ENCODE data around the gene AGAP1.

- no peak for TF ChIP-seq CTCF (conservative IDR thresholded peaks at IDR 0.05; ENCODE audit: low read length)
- TF ChIP-seq EZH2phosphoT487 (IDR thresholded peaks at IDR 0.05; ENCODE audit: borderline replicate concordance, low read depth, low read length): no peak
These were observed 279.5 kb downstream of the AGAP1 start for GRCh38 chr2:235773188-235773928.

Measured in OCI-LY7 (cell line).